ENCODE data around the gene OLFML2A. TPM values are rescaled to one million over a fixed set of nuclear protein-coding genes. Genes with fewer than 3 reads are reported as not detected.

The OLFML2A gene
- total and polyA plus RNA-seq, 2 of the 4 experiments (the other 2 are of a cell fraction), result 2.0 to 5.9 TPM

- WGBS, 2 experiments (ENCODE audit: extremely low coverage in 2 of 2, insufficient read length in 1 of 2), result 75% methylated on average over 2 of the region's 14 CpGs; no CpG with 5 or more reads in 1 of the 2 experiments
- H2BK20ac ChIP-seq (ENCODE audit: low read depth, low read length), result no peak overlapping the region
- no peaks in the 10 kb centered on the region for H3K36me3 ChIP-seq (ENCODE audit: control insufficient read depth, insufficient read depth, low read length)
- H3K23ac ChIP-seq (ENCODE audit: low read depth, low read length), result no peak overlapping the region
- ChIA-PET CTCF (interaction anchor here (0.7 to 2.3 kb wide), 5 partner anchors 9 to 69 kb away, joined by 3 to 16 read pairs (median 8); partner anchors contain the start of gene WDR38), POLR2A (ENCODE audit: unreplicated experiment) (no interaction called here)
- H2BK15ac ChIP-seq (ENCODE audit: low read depth, low read length), result no peak overlapping the region
- H4K91ac ChIP-seq (ENCODE audit: insufficient read depth, low read depth, low read length), result no peak overlapping the region
- no peak for TF ChIP-seq SMC3 (IDR thresholded peaks at IDR 0.05; ENCODE audit: low read depth, low read length)
- TF ChIP-seq, protein P1, sequence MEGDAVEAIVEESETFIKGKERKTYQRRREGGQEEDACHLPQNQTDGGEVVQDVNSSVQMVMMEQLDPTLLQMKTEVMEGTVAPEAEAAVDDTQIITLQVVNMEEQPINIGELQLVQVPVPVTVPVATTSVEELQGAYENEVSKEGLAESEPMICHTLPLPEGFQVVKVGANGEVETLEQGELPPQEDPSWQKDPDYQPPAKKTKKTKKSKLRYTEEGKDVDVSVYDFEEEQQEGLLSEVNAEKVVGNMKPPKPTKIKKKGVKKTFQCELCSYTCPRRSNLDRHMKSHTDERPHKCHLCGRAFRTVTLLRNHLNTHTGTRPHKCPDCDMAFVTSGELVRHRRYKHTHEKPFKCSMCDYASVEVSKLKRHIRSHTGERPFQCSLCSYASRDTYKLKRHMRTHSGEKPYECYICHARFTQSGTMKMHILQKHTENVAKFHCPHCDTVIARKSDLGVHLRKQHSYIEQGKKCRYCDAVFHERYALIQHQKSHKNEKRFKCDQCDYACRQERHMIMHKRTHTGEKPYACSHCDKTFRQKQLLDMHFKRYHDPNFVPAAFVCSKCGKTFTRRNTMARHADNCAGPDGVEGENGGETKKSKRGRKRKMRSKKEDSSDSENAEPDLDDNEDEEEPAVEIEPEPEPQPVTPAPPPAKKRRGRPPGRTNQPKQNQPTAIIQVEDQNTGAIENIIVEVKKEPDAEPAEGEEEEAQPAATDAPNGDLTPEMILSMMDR (conservative IDR thresholded peaks at IDR 0.05; ENCODE audit: low read depth, low read length), result no peak
- no peak for TF ChIP-seq CHD1 (IDR thresholded peaks at IDR 0.05; ENCODE audit: low read depth, low read length)
- TF ChIP-seq RCOR1 (IDR thresholded peaks at IDR 0.05; ENCODE audit: insufficient replicate concordance, low read length), result no peak
- TF ChIP-seq CEBPB (IDR thresholded peaks at IDR 0.05; ENCODE audit: low read depth, low read length), result no peak
- TF ChIP-seq MAFK (IDR thresholded peaks at IDR 0.05; ENCODE audit: low read depth, low read length), result no peak
- no peak for TF ChIP-seq MAZ (IDR thresholded peaks at IDR 0.05; ENCODE audit: borderline replicate concordance, low read depth, low read length)
- no peak for TF ChIP-seq RFX5 (IDR thresholded peaks at IDR 0.05; ENCODE audit: low read depth, low read length)
- TF ChIP-seq ELK1 (IDR thresholded peaks at IDR 0.05; ENCODE audit: borderline replicate concordance, low read depth, low read length), result no peak
- no peak for TF ChIP-seq MXI1 (IDR thresholded peaks at IDR 0.05; ENCODE audit: borderline replicate concordance, low read depth, low read length)
- TF ChIP-seq NFE2L2 (IDR thresholded peaks at IDR 0.05; ENCODE audit: low read depth, low read length), result no peak
- TF ChIP-seq POLR2A (IDR thresholded peaks at IDR 0.05; ENCODE audit: low read depth, low read length), result no peak
- no peak for TF ChIP-seq USF2 (IDR thresholded peaks at IDR 0.05; ENCODE audit: low read depth, low read length)
- TF ChIP-seq BHLHE40 (IDR thresholded peaks at IDR 0.05; ENCODE audit: low read depth, low read length), result no peak
- TF ChIP-seq RAD21 (IDR thresholded peaks at IDR 0.05; ENCODE audit: low read length), result no peak
- TF ChIP-seq FOS (IDR thresholded peaks at IDR 0.05; ENCODE audit: low read depth, low read length), result no peak
- H3K27ac ChIP-seq (ENCODE audit: insufficient read depth, low read length), result no peak overlapping the region
- no peaks in the 10 kb centered on the region for H3K9me1 ChIP-seq (ENCODE audit: insufficient read depth, low read length)
- no peaks in the 10 kb centered on the region for H3K79me1 ChIP-seq (ENCODE audit: low read depth in 1 of 2, low read length in 2 of 2)
- no peak overlapping the region for H2AK9ac ChIP-seq (replicated peaks; ENCODE audit: low read depth, low read length, poor library complexity)
- H3K9ac ChIP-seq (ENCODE audit: low read depth, low read length), result no peak overlapping the region
- no TSS peak for BruUV-seq (replicated peaks)
- no peak overlapping the region for H3K18ac ChIP-seq (ENCODE audit: low read depth, low read length)
- no peak overlapping the region for H2BK5ac ChIP-seq (ENCODE audit: low read depth, low read length, poor library complexity, severe bottlenecking)
- H3K9me3 ChIP-seq (ENCODE audit: control insufficient read depth, insufficient read depth, low read length), result no peaks in the 10 kb centered on the region
- no peak overlapping the region for H3K14ac ChIP-seq (replicated peaks; ENCODE audit: low read depth, low read length)
- ATAC-seq (ENCODE audit: low read depth) (no peak), DNase-seq (no peak)
- intact Hi-C loops (cut with micrococcal nuclease) (no loop called here), dilution Hi-C loops (cut with HindIII; ENCODE audit: low sequenced_read_pairs, unreplicated experiment) (no loop called here), in situ Hi-C loops (cut with MboI; ENCODE audit: low sequenced_read_pairs) (no loop called here)
- no peak overlapping the region for H3K4ac ChIP-seq (ENCODE audit: low read depth, low read length)
- H2AK5ac ChIP-seq (ENCODE audit: low read depth, low read length), result no peak overlapping the region
- H3K56ac ChIP-seq (ENCODE audit: extremely low read depth, insufficient read depth, low read length), result no peak overlapping the region
- H3K4me2 ChIP-seq (ENCODE audit: low read depth, low read length), result no peak overlapping the region
- H3K4me1 ChIP-seq (ENCODE audit: control insufficient read depth, insufficient read depth, low read length), result no peaks in the 10 kb centered on the region
- H4K5ac ChIP-seq (ENCODE audit: low read depth, low read length), result no peak overlapping the region
- H4K8ac ChIP-seq (ENCODE audit: low read depth in 2 of 2, low read length in 2 of 2), result no peak overlapping the region
- H3K27me3 ChIP-seq (ENCODE audit: control insufficient read depth, insufficient read depth, low read length), result no peaks in the 10 kb centered on the region
- no peak overlapping the region for H2BK120ac ChIP-seq (ENCODE audit: low read depth, low read length)
- no peak overlapping the region for H3K4me3 ChIP-seq (ENCODE audit: insufficient read depth, low read depth, low read length)
- H2AFZ ChIP-seq (replicated peaks; ENCODE audit: low read length, poor library complexity), result no peak overlapping the region
- no peaks in the 10 kb centered on the region for H4K20me1 ChIP-seq (ENCODE audit: insufficient read depth, low read length)
Measured at GRCh38 chr9:124841075-124841821, 64.3 kb downstream of the OLFML2A start.
